RWPE2 (cell line): Measurements from ENCODE around the gene PER1.

Experiments
- ATAC-seq: fragments of 200-7000 bp; cut with Tn5 transposase; 3 replicates; pipeline ENCODE4 v1.9.1; 2021; ENCODE audit warnings: low read depth
- DNase-seq: peaks from one replicate; pipeline ENCODE4 v3.0.0-alpha.2; 2020; ENCODE audit warnings: low spot score
- H3K27ac ChIP-seq: fragments of 450-650 bp; 2 replicates; pipeline ENCODE4 v1.5.1; 2017; ENCODE audit warnings: mild to moderate bottlenecking; ENCODE audit not compliant: poor library complexity, severe bottlenecking
- H3K27me3 ChIP-seq: fragments of 250-450 bp; sonication (Bioruptor Pico); 2 replicates; pipeline ENCODE4 v1.5.1; 2021; ENCODE audit warnings: mild to moderate bottlenecking, moderate library complexity; ENCODE audit not compliant: insufficient read depth, poor library complexity, severe bottlenecking
- H3K36me3 ChIP-seq: fragments of 250-450 bp; sonication (Bioruptor Pico); 2 replicates; pipeline ENCODE4 v1.5.1; 2020; ENCODE audit warnings: low read depth, mild to moderate bottlenecking, moderate library complexity
- H3K4me1 ChIP-seq: fragments of 250-450 bp; sonication (Bioruptor Pico); 2 replicates; pipeline ENCODE4 v1.5.1; 2021; ENCODE audit warnings: mild to moderate bottlenecking, moderate library complexity; ENCODE audit not compliant: insufficient read depth, poor library complexity, severe bottlenecking
- H3K4me3 ChIP-seq: fragments of 250-450 bp; sonication (Bioruptor Pico); 2 replicates; pipeline ENCODE4 v1.5.1; 2021; ENCODE audit warnings: mild to moderate bottlenecking, moderate library complexity; ENCODE audit not compliant: severe bottlenecking
- H3K9me3 ChIP-seq: fragments of 250-450 bp; sonication (Bioruptor Pico); 2 replicates; pipeline ENCODE4 v1.5.1; 2021; ENCODE audit warnings: mild to moderate bottlenecking, moderate library complexity; ENCODE audit not compliant: severe bottlenecking
- TF ChIP-seq, protein P1 (sequence below): fragments of 450-650 bp; IDR thresholded peaks from one replicate; pipeline ENCODE4 v1.5.1; 2017; ENCODE audit warnings: mild to moderate bottlenecking, moderate library complexity; ENCODE audit not compliant: poor library complexity, severe bottlenecking

Gene PER1

DNA sequence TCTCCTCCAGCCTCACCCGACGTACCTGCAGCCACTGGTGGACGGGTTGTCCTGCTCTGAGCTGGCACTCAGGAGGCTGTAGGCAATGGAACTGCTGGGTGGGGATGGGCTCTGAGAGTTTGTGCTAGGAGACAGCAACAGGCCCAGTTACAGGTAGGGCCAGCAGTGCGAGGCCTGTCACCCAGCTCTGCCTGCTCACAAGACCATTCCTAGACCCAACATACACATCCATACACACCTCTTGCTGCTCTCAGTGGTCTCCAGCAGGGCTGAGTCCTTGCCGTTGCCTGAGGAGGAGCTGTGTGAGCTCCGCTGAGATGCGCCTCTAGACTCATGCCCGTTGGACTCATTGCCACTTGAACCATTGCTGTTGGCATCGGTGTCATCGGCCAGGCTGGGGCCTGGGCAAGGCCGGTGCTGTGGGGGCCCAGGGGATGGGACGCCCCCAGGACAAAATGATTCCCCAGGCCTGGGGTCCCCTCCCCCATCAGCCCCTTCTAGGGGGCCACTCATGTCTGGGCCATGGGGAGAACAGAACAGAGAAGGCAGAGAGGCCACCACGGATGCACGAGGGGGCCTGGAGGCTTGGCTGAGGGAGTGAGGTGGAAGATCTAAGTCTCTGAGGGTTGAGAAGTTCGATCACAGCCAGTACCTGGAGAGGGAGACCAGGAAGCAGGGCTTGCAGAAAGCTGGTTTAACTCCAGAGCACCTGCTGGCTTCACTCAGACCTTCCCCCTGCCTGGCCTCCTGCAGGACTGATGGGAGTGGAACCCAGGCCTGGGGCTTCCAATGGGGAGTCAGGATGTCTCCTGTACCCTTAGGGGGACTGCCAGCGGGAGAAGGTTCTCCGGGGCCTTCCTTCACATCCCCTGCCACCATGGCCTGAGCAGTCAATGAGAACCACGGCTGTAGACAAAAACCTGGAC is 1.7 kb downstream of the PER1 start:
- Histone ChIP-seq H3K9me3 (no peaks in the 10 kb centered on the region), H3K36me3 (peaks cover 94% of the 10 kb centered on the region), H3K4me3 (peak overlapping the region; percentile 44), H3K27me3 (no peaks in the 10 kb centered on the region), H3K27ac (peak overlapping the region; percentile 98), H3K4me1 (peaks cover 16% of the 10 kb centered on the region)
- no peak for DNase-seq
- TF ChIP-seq, protein P1, sequence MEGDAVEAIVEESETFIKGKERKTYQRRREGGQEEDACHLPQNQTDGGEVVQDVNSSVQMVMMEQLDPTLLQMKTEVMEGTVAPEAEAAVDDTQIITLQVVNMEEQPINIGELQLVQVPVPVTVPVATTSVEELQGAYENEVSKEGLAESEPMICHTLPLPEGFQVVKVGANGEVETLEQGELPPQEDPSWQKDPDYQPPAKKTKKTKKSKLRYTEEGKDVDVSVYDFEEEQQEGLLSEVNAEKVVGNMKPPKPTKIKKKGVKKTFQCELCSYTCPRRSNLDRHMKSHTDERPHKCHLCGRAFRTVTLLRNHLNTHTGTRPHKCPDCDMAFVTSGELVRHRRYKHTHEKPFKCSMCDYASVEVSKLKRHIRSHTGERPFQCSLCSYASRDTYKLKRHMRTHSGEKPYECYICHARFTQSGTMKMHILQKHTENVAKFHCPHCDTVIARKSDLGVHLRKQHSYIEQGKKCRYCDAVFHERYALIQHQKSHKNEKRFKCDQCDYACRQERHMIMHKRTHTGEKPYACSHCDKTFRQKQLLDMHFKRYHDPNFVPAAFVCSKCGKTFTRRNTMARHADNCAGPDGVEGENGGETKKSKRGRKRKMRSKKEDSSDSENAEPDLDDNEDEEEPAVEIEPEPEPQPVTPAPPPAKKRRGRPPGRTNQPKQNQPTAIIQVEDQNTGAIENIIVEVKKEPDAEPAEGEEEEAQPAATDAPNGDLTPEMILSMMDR = no peak
- ATAC-seq = no peak

DNA sequence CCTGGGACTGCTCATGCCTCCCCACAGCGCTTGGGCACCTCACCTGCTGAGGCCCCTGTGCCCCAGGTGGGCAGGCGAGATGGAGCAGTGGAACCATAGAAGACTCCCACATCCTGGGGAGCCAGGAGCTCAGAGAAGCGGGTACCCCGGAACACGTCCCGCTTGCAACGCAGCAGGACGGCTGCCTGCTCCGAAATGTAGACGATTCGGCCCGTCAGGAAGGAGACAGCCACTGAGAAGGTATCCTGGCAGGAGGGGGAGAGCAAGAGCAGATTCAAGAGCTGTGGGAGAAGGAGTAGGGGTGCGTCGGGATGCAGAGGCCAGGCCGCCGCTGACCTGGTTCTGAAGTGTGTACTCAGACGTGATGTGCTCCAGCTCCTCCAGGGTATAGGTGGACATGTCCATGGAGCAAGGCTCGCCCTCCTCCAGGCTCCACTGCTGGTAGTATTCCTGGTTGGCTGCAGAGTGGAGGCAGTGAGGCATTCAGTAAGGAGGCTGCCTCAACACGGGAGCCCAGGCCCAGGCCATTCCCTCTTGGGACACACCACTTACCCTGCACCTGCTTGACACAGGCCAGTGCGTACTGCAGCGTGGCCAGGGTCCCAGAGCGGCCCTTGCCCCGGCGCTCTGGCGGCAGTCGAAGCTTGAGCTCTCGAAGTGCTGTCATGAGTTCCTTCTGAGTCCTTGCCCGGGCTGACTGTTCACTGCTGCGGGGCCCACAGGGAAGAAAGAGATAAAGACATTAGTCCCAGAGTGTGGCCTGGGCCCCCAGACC is 2.6 kb downstream of the PER1 start:
- Histone ChIP-seq H3K4me3 (no peak overlapping the region), H3K9me3 (no peaks in the 10 kb centered on the region), H3K36me3 (peaks cover 94% of the 10 kb centered on the region), H3K27ac (peak overlapping the region; percentile 98), H3K27me3 (no peaks in the 10 kb centered on the region), H3K4me1 (peaks cover 16% of the 10 kb centered on the region)
- ATAC-seq (no peak), DNase-seq (no peak)
- TF ChIP-seq, protein P1 = no peak

DNA sequence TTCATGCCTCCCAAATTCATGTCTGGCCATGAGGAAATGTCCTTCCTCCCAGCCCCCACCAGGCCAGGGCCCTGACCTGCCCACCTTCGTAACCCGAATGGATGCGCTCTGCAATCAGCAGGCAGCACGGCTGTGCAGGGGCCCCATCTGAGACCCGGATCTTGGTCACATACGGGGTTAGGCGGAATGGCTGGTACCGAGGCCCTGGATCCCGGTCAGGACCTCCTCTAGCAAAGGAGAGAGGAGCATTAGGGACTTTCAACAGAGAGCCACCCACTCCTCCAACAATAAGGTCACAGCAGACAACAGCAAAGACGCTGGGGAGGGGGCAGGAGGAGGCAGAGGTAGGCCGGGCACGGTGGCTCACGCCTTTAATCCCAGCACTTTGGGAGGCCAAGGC is 3.6 kb downstream of the PER1 start:
- TF ChIP-seq, protein P1 = no peak
- DNase-seq (no peak), ATAC-seq (no peak)
- Histone ChIP-seq H3K27ac (no peak overlapping the region), H3K9me3 (no peaks in the 10 kb centered on the region), H3K4me3 (no peak overlapping the region), H3K27me3 (no peaks in the 10 kb centered on the region), H3K36me3 (peaks cover 98% of the 10 kb centered on the region), H3K4me1 (peaks cover 12% of the 10 kb centered on the region)

DNA sequence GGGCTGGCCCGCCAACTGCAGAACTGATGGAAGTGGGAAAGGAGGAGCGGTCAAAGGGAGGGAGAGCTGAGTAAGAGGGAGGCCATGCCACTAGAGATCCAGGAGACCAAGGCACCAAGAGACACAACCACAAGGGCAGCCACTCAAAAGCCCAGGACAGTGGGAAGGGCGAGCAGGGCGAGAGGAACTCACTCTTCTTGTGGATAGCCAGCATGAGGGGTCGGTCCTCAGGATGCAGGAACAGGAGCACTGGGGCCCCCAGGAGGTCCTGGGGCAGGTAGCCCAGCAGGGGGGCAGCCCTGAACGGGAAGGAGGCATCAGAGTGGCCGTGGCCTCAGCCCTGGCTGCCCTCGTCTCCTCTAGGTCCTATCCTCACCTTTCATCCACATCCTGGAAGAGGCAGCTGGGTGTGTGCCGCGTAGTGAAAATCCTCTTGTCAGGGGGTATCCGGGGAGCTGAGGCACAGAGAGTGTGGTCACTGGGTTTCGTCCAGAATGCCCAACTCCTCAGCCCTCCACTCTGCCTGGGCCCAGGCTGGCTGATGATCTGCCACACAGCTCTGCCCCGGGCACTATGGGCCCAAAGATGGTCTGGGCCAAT is 4.3 kb downstream of the PER1 start:
- H3K9me3 ChIP-seq = no peaks in the 10 kb centered on the region
- TF ChIP-seq, protein P1 = no peak
- H3K27me3 ChIP-seq = no peaks in the 10 kb centered on the region
- peaks cover 5% of the 10 kb centered on the region for H3K4me1 ChIP-seq
- H3K27ac ChIP-seq = no peak overlapping the region
- no peak for ATAC-seq
- H3K4me3 ChIP-seq = no peak overlapping the region
- peaks cover 96% of the 10 kb centered on the region for H3K36me3 ChIP-seq
- no peak for DNase-seq
